GM12878 (cell line): Measurements from ENCODE around the gene YES1. TPM values are rescaled to one million over a fixed set of nuclear protein-coding genes. Genes with fewer than 3 reads are reported as not detected.

Experiments used
- polyA plus RNA-seq, 11 experiments: library from polyadenylated mRNA; depleted of rRNA in 4 of 11; unstranded in 6 of 11; stranded (reverse) in 5 of 11; fragments of >200 nt; fragmentation: Nextera tagmentation in 4 of 11; fragmentation: Illumina TruSeq in 1 of 11; extraction: Ambion mirVana in 4 of 11; extraction: Trizol in 1 of 11; gene quantifications; 1 replicate in 1 of 11; 2 replicates in 10 of 11; pipeline versions ENCODE4 v1.2.1 to v1.2.3, GENCODE V29; 2011 to 2016; ENCODE audit warnings: inconsistent platforms in 2 of 11, missing spikeins in 2 of 11, low read depth in 1 of 11
- small RNA-seq: library from RNA; depleted of rRNA; stranded (forward); fragments of <200 nt; gene quantifications from one replicate; pipeline ENCODE3, GENCODE V24; 2014
- total RNA-seq, 4 experiments: library from RNA; depleted of rRNA in 3 of 4; stranded (reverse); fragments of >200 nt in 3 of 4; fragmentation: Illumina TruSeq in 1 of 4; extraction: Trizol in 1 of 4; gene quantifications; 2 replicates each; pipeline versions ENCODE4 v1.2.1 to v1.2.3, GENCODE V29; 2013 to 2021
- TF ChIP-seq, protein P1 (sequence below): fragments of 450-650 bp; IDR thresholded peaks from 2 replicates; pipeline ENCODE4 v1.6.1; 2017; ENCODE audit warnings: low read depth, mild to moderate bottlenecking, moderate library complexity

The YES1 gene
- total and polyA plus RNA-seq, 10 of the 15 experiments (the other 5 are each of a cell fraction or from before 2014, with no cell fraction given), result 2.3 to 7.9 (median 5.8) TPM

DNA sequence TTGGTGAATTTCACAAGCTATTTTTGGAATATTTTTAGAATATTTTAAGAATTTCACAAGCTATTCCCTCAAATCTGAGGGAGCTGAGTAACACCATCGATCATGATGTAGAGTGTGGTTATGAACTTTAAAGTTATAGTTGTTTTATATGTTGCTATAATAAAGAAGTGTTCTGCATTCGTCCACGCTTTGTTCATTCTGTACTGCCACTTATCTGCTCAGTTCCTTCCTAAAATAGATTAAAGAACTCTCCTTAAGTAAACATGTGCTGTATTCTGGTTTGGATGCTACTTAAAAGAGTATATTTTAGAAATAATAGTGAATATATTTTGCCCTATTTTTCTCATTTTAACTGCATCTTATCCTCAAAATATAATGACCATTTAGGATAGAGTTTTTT, 138.7 kb downstream of the YES1 start (continued):
- TF ChIP-seq, protein P1, sequence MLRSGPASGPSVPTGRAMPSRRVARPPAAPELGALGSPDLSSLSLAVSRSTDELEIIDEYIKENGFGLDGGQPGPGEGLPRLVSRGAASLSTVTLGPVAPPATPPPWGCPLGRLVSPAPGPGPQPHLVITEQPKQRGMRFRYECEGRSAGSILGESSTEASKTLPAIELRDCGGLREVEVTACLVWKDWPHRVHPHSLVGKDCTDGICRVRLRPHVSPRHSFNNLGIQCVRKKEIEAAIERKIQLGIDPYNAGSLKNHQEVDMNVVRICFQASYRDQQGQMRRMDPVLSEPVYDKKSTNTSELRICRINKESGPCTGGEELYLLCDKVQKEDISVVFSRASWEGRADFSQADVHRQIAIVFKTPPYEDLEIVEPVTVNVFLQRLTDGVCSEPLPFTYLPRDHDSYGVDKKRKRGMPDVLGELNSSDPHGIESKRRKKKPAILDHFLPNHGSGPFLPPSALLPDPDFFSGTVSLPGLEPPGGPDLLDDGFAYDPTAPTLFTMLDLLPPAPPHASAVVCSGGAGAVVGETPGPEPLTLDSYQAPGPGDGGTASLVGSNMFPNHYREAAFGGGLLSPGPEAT, result no peak

Small RNAs within 50 kb of the gene (small RNA-seq; reads per million reads assigned to genes)
- not detected for gene BOLA2P1
- not detected for gene RNU1-109P

Other genes starting within 250 kb of the YES1 start
- not detected in 2 replicates for gene CETN1, start 231.9 kb downstream of the YES1 start, total RNA-seq (2014; rRNA removed)
- not detected in 2 replicates for gene CETN1, start 231.9 kb downstream of the YES1 start, total RNA-seq (2014; rRNA removed; fragmentation: Illumina TruSeq; extraction: Trizol)
- not detected in 2 replicates for gene CETN1, start 231.9 kb downstream of the YES1 start, total RNA-seq (2021)
- not detected in 2 replicates for gene CETN1, start 231.9 kb downstream of the YES1 start, polyA plus RNA-seq (2011; rRNA removed)
- not detected in 2 replicates for gene CETN1, start 231.9 kb downstream of the YES1 start, polyA plus RNA-seq (2014; fragmentation: Illumina TruSeq; extraction: Trizol)
- gene CETN1, start 231.9 kb downstream of the YES1 start, polyA plus RNA-seq (2014; fragmentation: Nextera tagmentation; extraction: Ambion mirVana), result not detected
- gene CETN1, start 231.9 kb downstream of the YES1 start, polyA plus RNA-seq (2014; rRNA removed), result not detected in 2 replicates
- gene CETN1, start 231.9 kb downstream of the YES1 start, polyA plus RNA-seq (2016; fragmentation: Nextera tagmentation; extraction: Ambion mirVana), result not detected
- gene CLUL1, start 215.3 kb downstream of the YES1 start, total RNA-seq (2014; rRNA removed), result not detected in 2 replicates
- gene CLUL1, start 215.3 kb downstream of the YES1 start, total RNA-seq (2014; rRNA removed; fragmentation: Illumina TruSeq; extraction: Trizol), result not detected in 2 replicates
- gene CLUL1, start 215.3 kb downstream of the YES1 start, total RNA-seq (2021), result not detected in 2 replicates
- 0.19 TPM in 1 of 2 replicates, not detected in the other for gene CLUL1, start 215.3 kb downstream of the YES1 start, polyA plus RNA-seq (2011; rRNA removed)
- not detected in 2 replicates for gene CLUL1, start 215.3 kb downstream of the YES1 start, polyA plus RNA-seq (2014; fragmentation: Illumina TruSeq; extraction: Trizol)
- under 1 TPM in 1 of 2 experiments, not detected in 1; 0.31 TPM for gene CLUL1, start 215.3 kb downstream of the YES1 start, polyA plus RNA-seq (2014; fragmentation: Nextera tagmentation; extraction: Ambion mirVana)
- not detected in 2 replicates for gene CLUL1, start 215.3 kb downstream of the YES1 start, polyA plus RNA-seq (2014; rRNA removed)
- not detected for gene CLUL1, start 215.3 kb downstream of the YES1 start, polyA plus RNA-seq (2016; fragmentation: Nextera tagmentation; extraction: Ambion mirVana)
- gene TYMS, start 154.6 kb downstream of the YES1 start, total RNA-seq (2014; rRNA removed), result 65.8 and 74.4 TPM in 2 replicates
- 34.8 and 38.6 TPM in 2 replicates for gene TYMS, start 154.6 kb downstream of the YES1 start, total RNA-seq (2014; rRNA removed; fragmentation: Illumina TruSeq; extraction: Trizol)
- gene TYMS, start 154.6 kb downstream of the YES1 start, total RNA-seq (2021), result 219 and 224 TPM in 2 replicates
- 221 and 263 TPM in 2 replicates for gene TYMS, start 154.6 kb downstream of the YES1 start, polyA plus RNA-seq (2011; rRNA removed)
- gene TYMS, start 154.6 kb downstream of the YES1 start, polyA plus RNA-seq (2014; fragmentation: Illumina TruSeq; extraction: Trizol), result 250 and 297 TPM in 2 replicates
- gene TYMS, start 154.6 kb downstream of the YES1 start, polyA plus RNA-seq (2014; fragmentation: Nextera tagmentation; extraction: Ambion mirVana), result 100 to 1,000 TPM; 157 to 197 TPM
- gene TYMS, start 154.6 kb downstream of the YES1 start, polyA plus RNA-seq (2014; rRNA removed), result 200 and 218 TPM in 2 replicates
- gene TYMS, start 154.6 kb downstream of the YES1 start, polyA plus RNA-seq (2016; fragmentation: Nextera tagmentation; extraction: Ambion mirVana), result 100 to 1,000 TPM; 516 to 524 TPM
- gene ENOSF1, start 99.6 kb downstream of the YES1 start, total RNA-seq (2014; rRNA removed), result 26.3 and 28.9 TPM in 2 replicates
- 23.5 and 26.2 TPM in 2 replicates for gene ENOSF1, start 99.6 kb downstream of the YES1 start, total RNA-seq (2014; rRNA removed; fragmentation: Illumina TruSeq; extraction: Trizol)
- gene ENOSF1, start 99.6 kb downstream of the YES1 start, total RNA-seq (2021), result 40.0 and 43.3 TPM in 2 replicates
- gene ENOSF1, start 99.6 kb downstream of the YES1 start, polyA plus RNA-seq (2011; rRNA removed), result 27.6 and 30.7 TPM in 2 replicates
- gene ENOSF1, start 99.6 kb downstream of the YES1 start, polyA plus RNA-seq (2014; fragmentation: Illumina TruSeq; extraction: Trizol), result 40.0 and 43.5 TPM in 2 replicates
- 10 to 100 TPM; 12.5 to 13.3 TPM for gene ENOSF1, start 99.6 kb downstream of the YES1 start, polyA plus RNA-seq (2014; fragmentation: Nextera tagmentation; extraction: Ambion mirVana)
- 30.4 and 31.3 TPM in 2 replicates for gene ENOSF1, start 99.6 kb downstream of the YES1 start, polyA plus RNA-seq (2014; rRNA removed)
- 10 to 100 TPM; 41.6 to 42.3 TPM for gene ENOSF1, start 99.6 kb downstream of the YES1 start, polyA plus RNA-seq (2016; fragmentation: Nextera tagmentation; extraction: Ambion mirVana)
- not detected in 2 replicates for gene ADCYAP1, start 92.6 kb upstream of the YES1 start, total RNA-seq (2014; rRNA removed)
- not detected in 2 replicates for gene ADCYAP1, start 92.6 kb upstream of the YES1 start, total RNA-seq (2014; rRNA removed; fragmentation: Illumina TruSeq; extraction: Trizol)
- gene ADCYAP1, start 92.6 kb upstream of the YES1 start, total RNA-seq (2021), result not detected in 2 replicates
- not detected in 2 replicates for gene ADCYAP1, start 92.6 kb upstream of the YES1 start, polyA plus RNA-seq (2011; rRNA removed)
- gene ADCYAP1, start 92.6 kb upstream of the YES1 start, polyA plus RNA-seq (2014; fragmentation: Illumina TruSeq; extraction: Trizol), result not detected in 2 replicates
- under 1 TPM in 1 of 2 experiments, not detected in 1; 0.02 TPM for gene ADCYAP1, start 92.6 kb upstream of the YES1 start, polyA plus RNA-seq (2014; fragmentation: Nextera tagmentation; extraction: Ambion mirVana)
- gene ADCYAP1, start 92.6 kb upstream of the YES1 start, polyA plus RNA-seq (2014; rRNA removed), result not detected in 2 replicates
- gene ADCYAP1, start 92.6 kb upstream of the YES1 start, polyA plus RNA-seq (2016; fragmentation: Nextera tagmentation; extraction: Ambion mirVana), result not detected